Measurements from ENCODE around the gene TXNRD1.

DNA sequence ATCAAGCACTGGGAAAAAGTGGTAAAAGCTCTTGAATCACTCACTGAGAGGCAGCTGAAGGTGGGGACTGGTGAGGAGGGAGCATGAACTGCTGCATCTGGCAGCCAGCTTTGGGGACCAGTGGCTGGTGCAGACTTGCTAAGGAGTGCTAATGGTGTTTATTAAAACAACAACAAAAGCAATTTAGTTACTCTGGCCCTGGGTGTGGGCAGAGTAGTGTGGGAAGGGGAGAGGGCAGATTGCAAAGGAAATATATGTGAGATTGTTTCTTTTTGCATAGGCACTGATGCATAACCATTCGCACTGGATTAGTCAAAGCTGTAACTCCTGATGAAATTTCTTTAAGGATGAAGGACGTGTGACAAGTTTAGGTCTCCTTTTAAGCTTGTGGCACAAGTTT, 8.1 kb downstream of the TXNRD1 start:
- TF ChIP-seq CTCF (IDR thresholded peaks at IDR 0.05) (no peak), POLR2A (IDR thresholded peaks at IDR 0.05) (no peak)

Measured in ovary (tissue), 3 donors.